OCI-LY7 (cell line): Measurements from ENCODE around the gene NOXA1. TPM values are rescaled to one million over a fixed set of nuclear protein-coding genes. Genes with fewer than 3 reads are reported as not detected.

Experiments
- BruUV-seq: library from RNA; stranded (reverse); fragments of 400-500 nt; replicated peaks from 2 replicates; lab custom pipeline; 2021; lab: Mats Ljungman, UMichigan
- CTCF ChIA-PET: fragments of 300-600 bp; sonication (Branson Sonifier 250); formaldehyde crosslinking; loops from one replicate; lab custom pipeline; 2022; ENCODE audit warnings: antibody characterized with exemption; ENCODE audit not compliant: unreplicated experiment; lab: Charles Lee
- POLR2A ChIA-PET: fragments of 300-600 bp; sonication (Branson Sonifier 250); formaldehyde crosslinking; loops from one replicate; lab custom pipeline; 2022; ENCODE audit warnings: antibody characterized with exemption; lab: Charles Lee
- DNase-seq: peaks from one replicate; pipeline ENCODE4 v3.0.0-alpha.2; 2015; ENCODE audit warnings: low spot score
- H2AFZ ChIP-seq: fragments of 200-600 bp; sonication (generic), shearing (Covaris generic); 2 replicates; pipeline ENCODE4 v1.6.1; 2014; ENCODE audit warnings: mild to moderate bottlenecking, antibody characterized with exemption, low read length, moderate library complexity
- H3K27ac ChIP-seq: fragments of 200-600 bp; sonication (generic); 2 replicates; pipeline ENCODE4 v1.5.1; 2014; ENCODE audit warnings: mixed run types, low read depth, mild to moderate bottlenecking, moderate library complexity, low read length, inconsistent platforms; ENCODE audit not compliant: poor library complexity, severe bottlenecking
- H3K36me3 ChIP-seq: fragments of 200-600 bp; sonication (generic); 2 replicates; pipeline ENCODE4 v1.6.1; 2014; ENCODE audit warnings: mild to moderate bottlenecking, antibody characterized with exemption, low read length, moderate library complexity, mixed read lengths; ENCODE audit not compliant: insufficient read depth
- H3K4me1 ChIP-seq: fragments of 200-600 bp; sonication (generic); 2 replicates; pipeline ENCODE4 v1.5.1; 2014; ENCODE audit warnings: mild to moderate bottlenecking, low read length; ENCODE audit not compliant: insufficient read depth, poor library complexity, severe bottlenecking
- H3K4me2 ChIP-seq: fragments of 200-600 bp; sonication (generic); 2 replicates; pipeline ENCODE4 v1.6.1; 2014; ENCODE audit warnings: mild to moderate bottlenecking, low read length
- H3K4me3 ChIP-seq: fragments of 200-600 bp; sonication (generic); 2 replicates; pipeline ENCODE4 v1.5.1; 2014; ENCODE audit warnings: mild to moderate bottlenecking, low read depth, low read length; ENCODE audit not compliant: poor library complexity, severe bottlenecking
- H3K79me2 ChIP-seq: fragments of 200-600 bp; sonication (generic); 2 replicates; pipeline ENCODE4 v1.6.1; 2016; ENCODE audit warnings: low read depth, mild to moderate bottlenecking, low read length, moderate library complexity, mixed read lengths; ENCODE audit not compliant: insufficient read depth
- H3K9me2 ChIP-seq: fragments of 200-600 bp; sonication (generic); 2 replicates; pipeline ENCODE4 v1.6.1; 2016; ENCODE audit warnings: mild to moderate bottlenecking, low read length, mixed read lengths; ENCODE audit not compliant: insufficient read depth
- H3K9me3 ChIP-seq: fragments of 200-600 bp; sonication (generic); 2 replicates; pipeline ENCODE4 v1.6.1; 2014; ENCODE audit warnings: mild to moderate bottlenecking, mixed run types, low read length, mixed read lengths
- H4K20me1 ChIP-seq: fragments of 200-600 bp; sonication (generic); 2 replicates; pipeline ENCODE4 v1.6.1; 2014; ENCODE audit warnings: mild to moderate bottlenecking, antibody characterized with exemption, low read length, moderate library complexity, mixed read lengths; ENCODE audit not compliant: insufficient read depth
- EZH2phosphoT487 ChIP-seq: fragments of 200-600 bp; sonication (generic); IDR thresholded peaks from 2 replicates; pipeline ENCODE4 v1.6.1; 2018; ENCODE audit warnings: low read depth, borderline replicate concordance, mild to moderate bottlenecking, mixed run types, antibody characterized with exemption, low read length, moderate library complexity, mixed read lengths
- intact Hi-C: fragments of 100-400 bp; cut with micrococcal nuclease; formaldehyde crosslinking; loops from one replicate; pipeline ENCODE4 v1.10.0; 2022; ENCODE audit not compliant: unreplicated experiment
- total RNA-seq, 2 experiments: library from RNA; depleted of rRNA in 1 of 2; stranded (reverse); fragments of >200 nt in 1 of 2; shearing (Covaris generic) in 1 of 2; gene quantifications; 2 replicates each; pipeline ENCODE4 v1.2.3, GENCODE V29; 2014 to 2022
- TF ChIP-seq, protein P1 (sequence below): fragments of 200-600 bp; sonication (generic); conservative IDR thresholded peaks from 2 replicates; pipeline ENCODE4 v1.5.1; 2014; ENCODE audit warnings: mild to moderate bottlenecking, antibody characterized with exemption, low read length, moderate library complexity, mixed read lengths

Gene NOXA1
- total RNA-seq, 2 experiments from 2014 or later, result not detected

DNA sequence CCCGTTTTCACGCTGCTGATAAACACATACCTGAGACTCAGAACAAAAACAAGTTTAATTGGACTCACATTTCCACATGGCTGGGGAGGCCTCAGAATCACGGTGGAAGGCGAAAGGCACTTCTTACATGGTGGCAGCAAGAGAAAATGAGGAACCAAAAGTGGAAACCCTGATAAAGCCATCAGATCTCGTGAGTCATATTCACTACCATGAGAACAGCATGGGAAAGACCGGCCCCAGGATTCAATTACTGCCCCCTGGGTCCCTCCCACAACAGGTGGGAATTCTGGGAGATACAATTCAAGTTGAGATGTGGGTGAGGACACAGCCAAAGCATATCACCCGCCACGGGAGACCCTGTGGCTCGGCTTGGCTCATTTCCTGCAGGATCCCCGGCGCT lies 20.4 kb upstream of the NOXA1 start:
- H3K79me2 ChIP-seq, result no peaks in the 10 kb centered on the region
- H3K4me3 ChIP-seq, result no peak overlapping the region
- BruUV-seq, result no TSS peak
- no peak for DNase-seq
- no peaks in the 10 kb centered on the region for H3K9me2 ChIP-seq
- no peak overlapping the region for H3K4me2 ChIP-seq
- H3K36me3 ChIP-seq, result no peaks in the 10 kb centered on the region
- no peak overlapping the region for H3K27ac ChIP-seq
- H3K4me1 ChIP-seq, result no peaks in the 10 kb centered on the region
- ChIA-PET CTCF (no interaction called here), POLR2A (no interaction called here)
- H3K9me3 ChIP-seq, result no peaks in the 10 kb centered on the region
- H4K20me1 ChIP-seq, result no peaks in the 10 kb centered on the region
- no peak for TF ChIP-seq EZH2phosphoT487
- TF ChIP-seq, protein P1, sequence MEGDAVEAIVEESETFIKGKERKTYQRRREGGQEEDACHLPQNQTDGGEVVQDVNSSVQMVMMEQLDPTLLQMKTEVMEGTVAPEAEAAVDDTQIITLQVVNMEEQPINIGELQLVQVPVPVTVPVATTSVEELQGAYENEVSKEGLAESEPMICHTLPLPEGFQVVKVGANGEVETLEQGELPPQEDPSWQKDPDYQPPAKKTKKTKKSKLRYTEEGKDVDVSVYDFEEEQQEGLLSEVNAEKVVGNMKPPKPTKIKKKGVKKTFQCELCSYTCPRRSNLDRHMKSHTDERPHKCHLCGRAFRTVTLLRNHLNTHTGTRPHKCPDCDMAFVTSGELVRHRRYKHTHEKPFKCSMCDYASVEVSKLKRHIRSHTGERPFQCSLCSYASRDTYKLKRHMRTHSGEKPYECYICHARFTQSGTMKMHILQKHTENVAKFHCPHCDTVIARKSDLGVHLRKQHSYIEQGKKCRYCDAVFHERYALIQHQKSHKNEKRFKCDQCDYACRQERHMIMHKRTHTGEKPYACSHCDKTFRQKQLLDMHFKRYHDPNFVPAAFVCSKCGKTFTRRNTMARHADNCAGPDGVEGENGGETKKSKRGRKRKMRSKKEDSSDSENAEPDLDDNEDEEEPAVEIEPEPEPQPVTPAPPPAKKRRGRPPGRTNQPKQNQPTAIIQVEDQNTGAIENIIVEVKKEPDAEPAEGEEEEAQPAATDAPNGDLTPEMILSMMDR, result no peak
- H2AFZ ChIP-seq, result no peak overlapping the region
- intact Hi-C loops, result no loop called here

DNA sequence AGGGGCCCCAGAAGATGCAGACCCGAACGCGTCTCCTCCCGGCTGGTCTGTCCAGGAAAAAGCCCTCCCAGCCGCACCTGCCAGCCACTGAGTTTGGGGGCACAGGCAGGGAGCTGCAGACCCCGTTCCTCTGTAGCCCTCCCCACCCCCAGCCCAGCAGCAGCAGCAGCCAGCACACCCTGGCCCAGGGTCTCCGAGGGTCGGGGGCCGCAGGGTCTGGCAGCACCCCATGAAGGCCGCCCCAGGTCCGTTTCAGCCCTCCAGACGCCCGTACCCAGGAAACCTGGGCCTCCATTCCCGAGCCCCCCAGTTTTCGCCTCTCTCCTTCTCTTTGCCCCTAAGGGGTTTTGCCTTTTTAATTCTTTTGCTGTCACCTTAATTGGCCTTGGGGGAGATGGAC lies 19.9 kb upstream of the NOXA1 start:
- ChIA-PET CTCF (no interaction called here), POLR2A (no interaction called here)
- H3K36me3 ChIP-seq, result no peaks in the 10 kb centered on the region
- H3K4me1 ChIP-seq, result no peaks in the 10 kb centered on the region
- no peak overlapping the region for H3K4me3 ChIP-seq
- no peaks in the 10 kb centered on the region for H3K9me3 ChIP-seq
- no peak overlapping the region for H3K4me2 ChIP-seq
- no peak for DNase-seq
- H3K27ac ChIP-seq, result no peak overlapping the region
- no peaks in the 10 kb centered on the region for H3K9me2 ChIP-seq
- TF ChIP-seq, protein P1, result no peak
- TF ChIP-seq EZH2phosphoT487, result no peak
- BruUV-seq, result no TSS peak
- no peaks in the 10 kb centered on the region for H4K20me1 ChIP-seq
- no peak overlapping the region for H2AFZ ChIP-seq
- intact Hi-C loops, result no loop called here
- H3K79me2 ChIP-seq, result no peaks in the 10 kb centered on the region

DNA sequence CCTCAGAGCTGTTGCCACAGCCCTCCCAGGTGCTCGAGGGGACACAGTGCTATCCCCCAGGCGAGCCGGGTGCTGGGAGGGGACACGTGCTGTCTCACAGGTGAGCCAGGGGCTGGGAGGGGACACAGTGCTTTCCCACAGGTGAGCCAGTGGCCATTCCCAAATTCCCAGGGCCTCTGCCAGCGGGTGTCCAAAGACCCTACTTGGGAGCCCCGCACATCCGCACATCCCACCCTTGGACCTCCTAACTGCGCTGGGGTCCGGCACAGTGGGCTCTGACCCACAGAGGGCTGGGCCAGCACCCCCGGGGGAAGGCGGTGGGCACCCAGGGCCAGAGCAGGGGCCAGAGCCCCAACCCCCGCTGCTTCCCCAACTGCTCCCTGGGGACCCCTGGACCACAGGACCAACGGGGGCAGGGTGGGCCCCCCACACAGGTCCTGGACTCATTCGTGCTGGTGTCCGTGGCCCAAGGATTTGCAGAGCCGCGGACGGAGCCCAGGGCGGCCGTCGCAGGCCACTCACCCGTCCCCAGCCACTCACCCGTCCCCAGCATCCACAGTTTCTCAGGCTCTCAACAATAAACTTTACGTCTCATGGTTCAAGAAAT lies 18.1 kb upstream of the NOXA1 start:
- Histone ChIP-seq H2AFZ (no peak overlapping the region), H3K36me3 (no peaks in the 10 kb centered on the region), H3K27ac (no peak overlapping the region), H3K4me1 (no peaks in the 10 kb centered on the region), H3K4me2 (no peak overlapping the region), H3K9me3 (no peaks in the 10 kb centered on the region), H4K20me1 (no peaks in the 10 kb centered on the region), H3K4me3 (no peak overlapping the region), H3K9me2 (no peaks in the 10 kb centered on the region), H3K79me2 (no peaks in the 10 kb centered on the region)
- no peak for DNase-seq
- no TSS peak for BruUV-seq
- ChIA-PET POLR2A (no interaction called here), CTCF (no interaction called here)
- intact Hi-C loops, result no loop called here
- TF ChIP-seq, protein P1, result no peak
- no peak for TF ChIP-seq EZH2phosphoT487
